BE2C (cell line): ENCODE measurements around the gene HMX1.

Experiments used
- DNase-seq: peaks from one replicate; pipeline ENCODE4 v3.0.0-alpha.2; 2020
- H3K27me3 ChIP-seq: fragments of 250-450 bp; sonication (Bioruptor Pico); 2 replicates; pipeline ENCODE4 v1.5.1; 2020; ENCODE audit warnings: mild to moderate bottlenecking
- H3K36me3 ChIP-seq: fragments of 250-450 bp; sonication (Bioruptor Pico); 2 replicates; pipeline ENCODE4 v1.5.1; 2020; ENCODE audit warnings: mild to moderate bottlenecking
- H3K4me1 ChIP-seq: fragments of 250-450 bp; sonication (Bioruptor Pico); 2 replicates; pipeline ENCODE4 v1.5.1; 2020
- H3K4me3 ChIP-seq: 2 replicates; pipeline ENCODE4 v1.5.1; 2011; ENCODE audit warnings: low read depth, low read length
- H3K9me3 ChIP-seq: fragments of 250-450 bp; sonication (Bioruptor Pico); 2 replicates; pipeline ENCODE4 v1.5.1; 2020
- TF ChIP-seq, protein P1 (sequence below): IDR thresholded peaks from 2 replicates; pipeline ENCODE4 v1.5.1; 2012; ENCODE audit warnings: mild to moderate bottlenecking, low read depth, low read length

The HMX1 gene

DNA sequence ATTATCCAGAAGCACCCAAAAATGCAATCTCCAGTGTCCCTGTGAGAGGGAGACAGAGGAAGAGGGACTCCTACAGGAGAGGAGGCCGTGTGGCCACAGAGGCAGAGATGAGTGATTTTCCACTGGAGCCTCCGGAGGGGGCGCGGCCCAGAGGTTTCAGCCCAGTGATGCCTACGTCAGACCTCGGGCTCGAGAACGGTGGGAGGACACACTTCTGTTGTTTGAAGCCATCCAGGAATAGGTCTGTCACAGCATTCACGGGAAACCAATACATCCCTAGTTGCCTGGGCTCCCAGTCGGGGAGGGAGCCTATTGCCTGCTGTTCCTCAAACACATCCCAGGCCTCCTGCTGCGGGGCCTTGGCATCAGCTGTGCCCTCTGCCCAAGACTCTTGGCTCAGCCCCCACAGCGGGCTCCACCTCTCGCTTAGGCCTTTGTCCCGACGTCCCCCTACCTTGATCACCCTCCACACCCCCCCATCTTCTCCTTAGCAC is 39.2 kb upstream of the HMX1 start:
- DNase-seq: no peak
- no peaks in the 10 kb centered on the region; the same call in 1 of the 2 replicates for H3K27me3 ChIP-seq
- H3K4me3 ChIP-seq: no peak overlapping the region
- no peaks in the 10 kb centered on the region for H3K4me1 ChIP-seq
- TF ChIP-seq, protein P1, sequence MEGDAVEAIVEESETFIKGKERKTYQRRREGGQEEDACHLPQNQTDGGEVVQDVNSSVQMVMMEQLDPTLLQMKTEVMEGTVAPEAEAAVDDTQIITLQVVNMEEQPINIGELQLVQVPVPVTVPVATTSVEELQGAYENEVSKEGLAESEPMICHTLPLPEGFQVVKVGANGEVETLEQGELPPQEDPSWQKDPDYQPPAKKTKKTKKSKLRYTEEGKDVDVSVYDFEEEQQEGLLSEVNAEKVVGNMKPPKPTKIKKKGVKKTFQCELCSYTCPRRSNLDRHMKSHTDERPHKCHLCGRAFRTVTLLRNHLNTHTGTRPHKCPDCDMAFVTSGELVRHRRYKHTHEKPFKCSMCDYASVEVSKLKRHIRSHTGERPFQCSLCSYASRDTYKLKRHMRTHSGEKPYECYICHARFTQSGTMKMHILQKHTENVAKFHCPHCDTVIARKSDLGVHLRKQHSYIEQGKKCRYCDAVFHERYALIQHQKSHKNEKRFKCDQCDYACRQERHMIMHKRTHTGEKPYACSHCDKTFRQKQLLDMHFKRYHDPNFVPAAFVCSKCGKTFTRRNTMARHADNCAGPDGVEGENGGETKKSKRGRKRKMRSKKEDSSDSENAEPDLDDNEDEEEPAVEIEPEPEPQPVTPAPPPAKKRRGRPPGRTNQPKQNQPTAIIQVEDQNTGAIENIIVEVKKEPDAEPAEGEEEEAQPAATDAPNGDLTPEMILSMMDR: no peak
- no peaks in the 10 kb centered on the region for H3K9me3 ChIP-seq
- no peaks in the 10 kb centered on the region for H3K36me3 ChIP-seq

DNA sequence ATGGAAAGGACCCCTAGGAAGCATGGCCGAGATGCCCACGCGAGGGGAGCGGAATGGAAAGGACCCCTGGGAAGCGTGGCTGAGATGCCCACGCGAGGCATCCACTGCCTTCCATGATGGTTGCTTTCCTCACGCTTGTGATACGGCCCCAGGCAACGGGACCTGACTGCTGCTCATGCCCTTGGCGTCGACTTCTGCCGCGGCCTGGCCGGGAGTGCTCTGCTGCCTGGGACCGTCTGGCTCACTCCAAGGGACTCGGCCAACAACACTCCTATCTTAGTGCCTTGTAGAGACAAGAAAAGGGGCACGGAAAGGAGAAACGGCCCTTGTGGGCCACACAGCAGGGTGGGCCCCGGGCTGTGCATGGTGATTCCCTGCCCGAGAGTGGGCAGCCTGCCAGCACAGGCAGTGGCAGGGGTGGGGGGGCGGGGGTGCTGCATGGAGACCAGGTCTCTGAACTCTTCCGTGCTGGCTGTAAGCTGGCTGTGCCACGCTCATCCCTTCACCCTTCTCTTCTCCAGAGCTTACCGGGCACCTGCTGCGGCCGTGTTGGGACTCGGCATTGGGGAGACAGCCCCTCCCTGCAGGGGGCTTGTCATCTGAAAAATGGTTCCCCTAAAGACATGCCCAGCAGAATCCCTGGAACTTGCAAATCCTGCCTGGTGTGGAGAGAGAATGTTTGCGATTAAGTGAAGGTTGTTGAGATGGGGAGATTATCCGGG is 38.6 kb upstream of the HMX1 start:
- no peaks in the 10 kb centered on the region for H3K9me3 ChIP-seq
- TF ChIP-seq, protein P1: no peak
- no peak overlapping the region for H3K4me3 ChIP-seq
- no peak for DNase-seq
- no peaks in the 10 kb centered on the region for H3K4me1 ChIP-seq
- H3K27me3 ChIP-seq: no peaks in the 10 kb centered on the region; the same call in 1 of the 2 replicates
- H3K36me3 ChIP-seq: no peaks in the 10 kb centered on the region

DNA sequence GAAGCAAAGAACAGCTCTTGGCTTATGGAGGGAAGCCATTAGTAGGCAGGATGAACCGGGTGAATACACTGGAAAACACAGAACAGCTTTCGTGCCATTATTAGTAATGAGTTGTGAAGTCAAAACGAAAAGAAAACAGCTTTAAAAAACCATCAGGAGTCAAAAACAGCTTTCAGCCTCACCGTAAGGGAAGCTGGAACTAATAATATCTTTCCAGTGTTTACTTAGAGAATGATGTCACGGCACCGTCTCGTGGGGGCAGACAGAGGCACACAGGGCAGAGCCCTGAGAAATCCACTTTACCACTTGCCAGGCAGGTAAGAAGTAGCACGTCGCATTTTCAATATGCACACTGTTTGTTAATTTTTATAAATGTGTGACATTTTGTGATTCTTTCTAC is 37.9 kb upstream of the HMX1 start:
- H3K27me3 ChIP-seq: no peaks in the 10 kb centered on the region; the same call in 1 of the 2 replicates
- no peaks in the 10 kb centered on the region for H3K9me3 ChIP-seq
- no peak for DNase-seq
- no peaks in the 10 kb centered on the region for H3K36me3 ChIP-seq
- TF ChIP-seq, protein P1: no peak
- no peaks in the 10 kb centered on the region for H3K4me1 ChIP-seq
- H3K4me3 ChIP-seq: no peak overlapping the region

DNA sequence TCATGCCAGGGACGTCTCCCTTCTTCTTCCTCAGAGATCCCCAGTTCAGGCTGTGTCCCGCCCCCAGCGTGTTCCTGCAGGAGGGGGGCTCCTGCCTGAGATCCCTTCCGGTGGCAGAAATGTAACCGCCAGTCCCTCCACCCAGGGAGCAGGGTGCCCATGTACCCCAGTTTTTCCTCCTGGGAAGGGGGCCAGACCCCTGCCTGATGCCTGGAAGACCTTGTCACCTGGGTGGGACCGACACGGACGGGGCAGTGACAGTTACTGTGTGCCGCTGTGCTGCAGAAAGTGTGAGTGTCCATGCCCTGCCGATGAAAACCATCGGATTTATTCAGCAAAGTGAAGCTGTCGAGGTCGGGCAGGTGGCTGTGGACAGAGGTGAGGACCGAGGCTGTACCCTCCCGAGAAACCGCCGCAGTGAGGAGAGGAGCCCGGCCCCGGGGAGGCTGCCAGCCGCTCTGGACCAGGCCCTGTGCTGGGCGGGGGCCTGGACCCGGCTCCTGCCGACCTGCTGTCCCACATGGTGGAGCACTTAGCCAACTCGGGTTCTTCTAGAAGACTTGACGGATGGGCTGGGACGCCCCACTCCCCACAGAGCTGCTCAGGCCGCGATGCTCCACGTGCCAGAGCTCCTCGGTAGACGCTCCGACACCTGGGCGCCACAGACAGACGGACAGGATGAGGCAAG is 36.7 kb upstream of the HMX1 start:
- Histone ChIP-seq H3K27me3 (no peaks in the 10 kb centered on the region; the same call in 1 of the 2 replicates), H3K9me3 (no peaks in the 10 kb centered on the region), H3K4me1 (no peaks in the 10 kb centered on the region), H3K4me3 (no peak overlapping the region), H3K36me3 (no peaks in the 10 kb centered on the region)
- no peak for DNase-seq
- TF ChIP-seq, protein P1: no peak

DNA sequence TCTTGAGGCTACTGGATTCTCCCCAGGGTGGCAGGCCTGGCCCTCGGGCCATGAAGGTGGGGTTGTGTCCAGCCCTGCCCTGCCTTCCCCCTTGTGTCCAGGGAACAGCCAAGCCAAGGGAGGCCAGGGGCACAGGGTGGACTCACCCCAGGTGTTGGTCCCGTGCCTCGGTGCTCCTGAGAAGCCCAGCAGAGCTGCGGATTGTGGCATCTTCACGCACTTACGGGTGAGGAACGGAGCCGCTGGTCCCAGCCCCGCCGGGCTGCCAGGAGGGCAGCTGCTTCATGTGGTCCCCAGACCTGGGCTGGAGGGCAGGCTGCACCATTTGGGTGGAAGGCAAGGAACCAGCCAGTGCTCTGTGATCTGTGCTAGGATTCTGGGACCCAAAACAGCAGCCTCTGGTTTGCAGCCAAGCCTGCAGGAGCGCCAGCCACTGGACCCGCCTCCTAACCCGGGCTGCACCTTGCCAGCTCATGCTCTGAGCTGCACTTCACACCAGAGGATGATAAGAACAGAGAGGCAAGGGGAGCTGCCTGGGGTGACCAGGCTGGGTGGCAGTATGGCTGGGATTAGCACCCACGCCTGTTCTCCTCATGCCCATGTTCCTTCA is 36.1 kb upstream of the HMX1 start:
- no peaks in the 10 kb centered on the region; the same call in 1 of the 2 replicates for H3K27me3 ChIP-seq
- no peaks in the 10 kb centered on the region for H3K9me3 ChIP-seq
- H3K36me3 ChIP-seq: no peaks in the 10 kb centered on the region
- H3K4me3 ChIP-seq: no peak overlapping the region
- TF ChIP-seq, protein P1: no peak
- no peaks in the 10 kb centered on the region for H3K4me1 ChIP-seq
- no peak for DNase-seq
